C4-2B (cell line): ENCODE measurements around the gene DCLK3.

Experiments used
- H3K27ac ChIP-seq: fragments of 450-650 bp; 2 replicates; pipeline ENCODE4 v1.5.1; 2017
- CTCF ChIP-seq: fragments of 450-650 bp; conservative IDR thresholded peaks from 2 replicates; pipeline ENCODE4 v1.5.1; 2017; ENCODE audit warnings: mild to moderate bottlenecking
- ZFX ChIP-seq: fragments of 450-650 bp; IDR thresholded peaks from 2 replicates; pipeline ENCODE4 v1.6.1; 2017

Gene DCLK3

GRCh38 chr3:36796881-36797280 lies 32.5 kb upstream of the DCLK3 start:
- TF ChIP-seq CTCF (no peak), ZFX (no peak)

GRCh38 chr3:36796161-36796560 lies 31.8 kb upstream of the DCLK3 start:
- TF ChIP-seq CTCF (no peak), ZFX (no peak)

More at GRCh38 chr3:36796881-36797280, 32.5 kb upstream of the DCLK3 start:
- H3K27ac ChIP-seq, result no peak overlapping the region

GRCh38 chr3:36795622-36796021 lies 31.3 kb upstream of the DCLK3 start:
- TF ChIP-seq CTCF, result no peak
- TF ChIP-seq ZFX, result no peak
- H3K27ac ChIP-seq, result no peak overlapping the region

More at GRCh38 chr3:36796161-36796560, 31.8 kb upstream of the DCLK3 start:
- no peak overlapping the region for H3K27ac ChIP-seq

- no peak overlapping the region for H3K27ac ChIP-seq
- TF ChIP-seq ZFX (no peak), CTCF (peak; percentile 47)
Observed at GRCh38 chr3:36792342-36792741, 28.0 kb upstream of the DCLK3 start.

- H3K27ac ChIP-seq, result no peak overlapping the region
- no peak for TF ChIP-seq ZFX
- no peak for TF ChIP-seq CTCF
Observed at GRCh38 chr3:36790765-36791164, 26.4 kb upstream of the DCLK3 start.

- TF ChIP-seq ZFX (no peak), CTCF (no peak)
- H3K27ac ChIP-seq, result no peak overlapping the region
Observed at GRCh38 chr3:36786921-36787890, 22.9 kb upstream of the DCLK3 start.

GRCh38 chr3:36784138-36784635 lies 19.8 kb upstream of the DCLK3 start:
- TF ChIP-seq ZFX (no peak), CTCF (no peak)
- no peak overlapping the region for H3K27ac ChIP-seq
